OCI-LY7 (cell line): ENCODE measurements around the gene CTNND2.

Experiments used
- CTCF ChIP-seq: fragments of 200-600 bp; sonication (generic); conservative IDR thresholded peaks from 2 replicates; pipeline ENCODE4 v1.5.1; 2014; ENCODE audit warnings: mild to moderate bottlenecking, antibody characterized with exemption, low read length, moderate library complexity, mixed read lengths
- EZH2phosphoT487 ChIP-seq: fragments of 200-600 bp; sonication (generic); IDR thresholded peaks from 2 replicates; pipeline ENCODE4 v1.6.1; 2018; ENCODE audit warnings: low read depth, borderline replicate concordance, mild to moderate bottlenecking, mixed run types, antibody characterized with exemption, low read length, moderate library complexity, mixed read lengths

DNA sequence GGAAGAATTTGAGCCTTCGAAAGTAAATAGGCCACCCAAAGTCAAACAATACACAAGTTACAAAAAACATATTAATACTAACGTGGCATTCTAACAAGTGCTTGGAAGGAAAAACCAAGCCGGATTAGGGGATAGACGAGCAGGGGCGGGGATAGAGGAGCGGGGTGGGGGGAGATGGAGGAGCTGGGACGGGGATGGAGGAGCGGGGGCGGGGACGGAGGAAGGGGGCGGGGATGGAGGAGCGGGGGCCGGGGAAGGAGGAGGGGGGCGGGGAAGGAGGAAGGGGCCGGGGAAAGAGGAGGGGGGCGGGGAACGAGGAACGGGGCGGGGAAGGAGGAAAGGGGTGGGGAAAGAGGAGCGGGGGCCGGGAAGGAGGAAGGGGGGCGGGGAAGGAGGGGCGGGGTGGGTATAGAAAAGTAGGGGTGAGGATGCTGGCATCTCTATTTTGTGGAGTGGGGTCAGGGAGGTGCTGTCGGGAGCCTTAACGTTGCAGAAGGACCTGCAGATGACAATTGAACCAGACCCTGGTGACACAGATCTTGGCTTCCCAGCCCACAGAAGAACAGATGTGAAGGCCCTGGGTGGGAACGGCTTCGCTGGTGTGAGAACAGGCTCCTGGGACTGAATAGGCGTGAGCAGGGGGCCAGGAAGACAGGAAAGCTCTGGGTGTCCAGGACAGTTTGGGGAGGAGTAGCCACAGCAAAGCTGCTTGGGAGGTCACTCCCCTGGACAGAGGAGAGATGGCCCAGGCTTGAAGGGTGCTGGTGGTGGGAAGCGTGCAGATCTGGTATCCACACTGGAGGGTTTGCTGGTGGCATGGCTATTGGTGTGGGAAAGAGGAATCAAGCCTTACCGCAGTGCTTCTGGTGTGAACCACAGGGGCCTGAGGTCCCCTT, 909.9 kb downstream of the CTNND2 start:
- no peak for TF ChIP-seq CTCF
- TF ChIP-seq EZH2phosphoT487: no peak
